Loucy (cell line): ENCODE measurements around the gene TMEM127.

Experiments
- H2AFZ ChIP-seq: fragments of 200-600 bp; sonication (generic); 2 replicates; pipeline ENCODE4 v1.6.0; 2016; ENCODE audit warnings: antibody characterized with exemption, mild to moderate bottlenecking, low read length, moderate library complexity
- H3F3A ChIP-seq: fragments of 200-600 bp; 2 replicates; pipeline ENCODE4 v1.6.0; 2016; ENCODE audit warnings: antibody characterized with exemption, low read depth, mild to moderate bottlenecking
- H3K27me3 ChIP-seq: fragments of 200-600 bp; sonication (generic); 2 replicates; pipeline ENCODE4 v1.6.1; 2014; ENCODE audit warnings: low read length, mild to moderate bottlenecking; ENCODE audit not compliant: insufficient read depth, poor library complexity, severe bottlenecking
- H3K36me3 ChIP-seq: fragments of 200-600 bp; sonication (generic); 2 replicates; pipeline ENCODE4 v1.6.1; 2016; ENCODE audit warnings: low read length; ENCODE audit not compliant: insufficient read depth
- H3K4me1 ChIP-seq: fragments of 200-600 bp; sonication (generic); 2 replicates; pipeline ENCODE4 v1.5.1; 2014; ENCODE audit warnings: low read length, mild to moderate bottlenecking; ENCODE audit not compliant: insufficient read depth, poor library complexity, severe bottlenecking
- H3K4me2 ChIP-seq: fragments of 200-600 bp; sonication (generic); 2 replicates; pipeline ENCODE4 v1.6.0; 2014; ENCODE audit warnings: antibody characterized with exemption, low read length, low read depth, mild to moderate bottlenecking; ENCODE audit not compliant: poor library complexity, severe bottlenecking
- H3K4me3 ChIP-seq: fragments of 200-600 bp; sonication (generic); 2 replicates; pipeline ENCODE4 v1.5.1; 2014; ENCODE audit warnings: low read length, mild to moderate bottlenecking, mixed read lengths; ENCODE audit not compliant: poor library complexity, severe bottlenecking
- H3K79me2 ChIP-seq: fragments of 200-600 bp; sonication (generic); 2 replicates; pipeline ENCODE4 v1.6.1; 2014; ENCODE audit warnings: low read length; ENCODE audit not compliant: insufficient read depth
- H3K9ac ChIP-seq: fragments of 200-600 bp; sonication (generic); 2 replicates; pipeline ENCODE4 v1.6.0; 2014; ENCODE audit warnings: mild to moderate bottlenecking, low read depth, low read length, moderate library complexity; ENCODE audit not compliant: poor library complexity, severe bottlenecking
- H3K9me2 ChIP-seq: fragments of 200-600 bp; sonication (generic); replicated peaks from 2 replicates; pipeline ENCODE4 v1.6.1; 2016; ENCODE audit warnings: low read depth, low read length, mixed read lengths
- H3K9me3 ChIP-seq: fragments of 200-600 bp; sonication (generic); 2 replicates; pipeline ENCODE4 v1.6.1; 2014; ENCODE audit warnings: mild to moderate bottlenecking, antibody characterized with exemption, low read length, low read depth; ENCODE audit not compliant: insufficient read depth
- H4K20me1 ChIP-seq: fragments of 200-600 bp; sonication (generic); 2 replicates; pipeline ENCODE4 v1.6.0; 2014; ENCODE audit warnings: antibody characterized with exemption, low read length, mild to moderate bottlenecking; ENCODE audit not compliant: insufficient read depth, poor library complexity, severe bottlenecking
- EZH2phosphoT487 ChIP-seq: fragments of 200-600 bp; IDR thresholded peaks from 2 replicates; pipeline ENCODE4 v1.6.1; 2018; ENCODE audit warnings: antibody characterized with exemption, mild to moderate bottlenecking, moderate library complexity, borderline replicate concordance
- TF ChIP-seq, protein P1 (sequence below): fragments of 200-600 bp; sonication (generic); conservative IDR thresholded peaks from 2 replicates; pipeline ENCODE4 v1.5.1; 2014; ENCODE audit warnings: mild to moderate bottlenecking, antibody characterized with exemption, low read length

TMEM127 gene

DNA sequence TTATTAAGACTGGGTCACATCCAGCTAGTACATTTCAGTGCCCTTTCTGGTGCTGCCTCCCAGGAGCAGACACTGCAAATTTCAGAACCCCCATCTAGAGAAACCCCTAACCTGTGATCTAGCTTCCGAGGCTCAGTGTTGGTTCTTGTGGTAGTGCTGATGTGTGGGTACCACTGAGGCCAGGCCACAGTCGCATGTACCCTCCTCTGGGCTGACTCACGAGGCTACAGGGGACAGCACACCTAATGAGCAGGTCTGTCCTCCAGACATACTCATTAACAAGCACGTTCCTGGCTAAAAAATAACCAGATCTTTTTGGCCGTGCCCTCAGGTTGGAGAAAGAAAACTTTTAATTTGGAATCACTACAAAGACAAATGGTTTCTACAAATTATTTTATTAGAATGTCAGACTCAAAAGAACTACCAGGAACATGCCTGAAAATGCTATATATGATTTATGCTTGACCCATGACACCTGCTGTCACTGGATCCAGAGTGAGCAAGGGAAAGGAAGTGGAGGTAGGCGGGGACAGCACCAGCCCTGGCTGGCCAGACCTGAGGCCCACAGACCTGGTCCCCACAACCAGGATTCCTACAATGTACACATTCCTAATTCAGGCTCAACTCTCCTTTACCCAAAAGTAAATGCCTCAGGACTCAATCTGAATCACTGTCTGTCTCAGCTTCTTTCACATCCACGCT, 8.7 kb upstream of the TMEM127 start:
- Histone ChIP-seq H3K36me3 (peaks cover 73% of the 10 kb centered on the region; the same call in 1 of the 2 replicates), H4K20me1 (peaks cover 4% of the 10 kb centered on the region), H3K9me3 (no peaks in the 10 kb centered on the region), H3K27me3 (no peaks in the 10 kb centered on the region), H3K9ac (no peak overlapping the region), H3F3A (peaks cover 5% of the 10 kb centered on the region; the same call in 1 of the 2 replicates), H3K4me1 (no peaks in the 10 kb centered on the region), H3K79me2 (no peaks in the 10 kb centered on the region), H3K4me3 (no peak overlapping the region), H3K4me2 (no peak overlapping the region), H3K9me2 (no peaks in the 10 kb centered on the region), H2AFZ (no peak overlapping the region)
- TF ChIP-seq EZH2phosphoT487 = no peak
- TF ChIP-seq, protein P1, sequence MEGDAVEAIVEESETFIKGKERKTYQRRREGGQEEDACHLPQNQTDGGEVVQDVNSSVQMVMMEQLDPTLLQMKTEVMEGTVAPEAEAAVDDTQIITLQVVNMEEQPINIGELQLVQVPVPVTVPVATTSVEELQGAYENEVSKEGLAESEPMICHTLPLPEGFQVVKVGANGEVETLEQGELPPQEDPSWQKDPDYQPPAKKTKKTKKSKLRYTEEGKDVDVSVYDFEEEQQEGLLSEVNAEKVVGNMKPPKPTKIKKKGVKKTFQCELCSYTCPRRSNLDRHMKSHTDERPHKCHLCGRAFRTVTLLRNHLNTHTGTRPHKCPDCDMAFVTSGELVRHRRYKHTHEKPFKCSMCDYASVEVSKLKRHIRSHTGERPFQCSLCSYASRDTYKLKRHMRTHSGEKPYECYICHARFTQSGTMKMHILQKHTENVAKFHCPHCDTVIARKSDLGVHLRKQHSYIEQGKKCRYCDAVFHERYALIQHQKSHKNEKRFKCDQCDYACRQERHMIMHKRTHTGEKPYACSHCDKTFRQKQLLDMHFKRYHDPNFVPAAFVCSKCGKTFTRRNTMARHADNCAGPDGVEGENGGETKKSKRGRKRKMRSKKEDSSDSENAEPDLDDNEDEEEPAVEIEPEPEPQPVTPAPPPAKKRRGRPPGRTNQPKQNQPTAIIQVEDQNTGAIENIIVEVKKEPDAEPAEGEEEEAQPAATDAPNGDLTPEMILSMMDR = no peak

GRCh38 chr2:96273763-96274162, 8.0 kb upstream of the TMEM127 start:
- Histone ChIP-seq H3K36me3 (peaks cover 72% of the 10 kb centered on the region; the same call in 1 of the 2 replicates), H3K9me2 (no peaks in the 10 kb centered on the region), H3K4me1 (no peaks in the 10 kb centered on the region), H3K4me3 (no peak overlapping the region), H3K9ac (no peak overlapping the region), H2AFZ (no peak overlapping the region), H3K4me2 (no peak overlapping the region), H4K20me1 (peaks cover 5% of the 10 kb centered on the region), H3K9me3 (no peaks in the 10 kb centered on the region), H3K27me3 (no peaks in the 10 kb centered on the region), H3F3A (peaks cover 5% of the 10 kb centered on the region; the same call in 1 of the 2 replicates), H3K79me2 (peaks cover 2% of the 10 kb centered on the region; the same call in 1 of the 2 replicates)
- TF ChIP-seq, protein P1 = no peak
- TF ChIP-seq EZH2phosphoT487 = no peak

- H3K36me3 ChIP-seq = peaks cover 59% of the 10 kb centered on the region; the same call in 1 of the 2 replicates
- TF ChIP-seq, protein P1 = no peak
- no peak for TF ChIP-seq EZH2phosphoT487
- no peak overlapping the region for H3K4me3 ChIP-seq
- H3K4me2 ChIP-seq = no peak overlapping the region
- H4K20me1 ChIP-seq = peaks cover 22% of the 10 kb centered on the region
- peaks cover 8% of the 10 kb centered on the region for H3K4me1 ChIP-seq
- H3K27me3 ChIP-seq = no peaks in the 10 kb centered on the region
- no peak overlapping the region for H2AFZ ChIP-seq
- H3K79me2 ChIP-seq = peaks cover 20% of the 10 kb centered on the region
- H3K9me3 ChIP-seq = no peaks in the 10 kb centered on the region
- no peaks in the 10 kb centered on the region for H3K9me2 ChIP-seq
- H3F3A ChIP-seq = peaks cover 5% of the 10 kb centered on the region; the same call in 1 of the 2 replicates
- no peak overlapping the region for H3K9ac ChIP-seq
These were observed 6.2 kb upstream of the TMEM127 start for GRCh38 chr2:96271995-96272394.
